ENCODE results near the gene FAM9B. TPM values are rescaled to one million over a fixed set of nuclear protein-coding genes. Genes with fewer than 3 reads are reported as not detected.
A peak's percentile ranks its signal among the peaks of the same experiment; 100 is the strongest.

Gene FAM9B
- total RNA-seq, 2 donors from 2014 or later: 1.4 TPM; not detected in 1

GRCh38 chrX:9069573-9069972 is 35.6 kb upstream of the FAM9B start:
- Histone ChIP-seq H3K9me3 (no peaks in the 10 kb centered on the region), H3K27ac (no peak overlapping the region), H3K4me3 (no peak overlapping the region), H3K36me3 (no peaks in the 10 kb centered on the region), H3K4me1 (replicated peaks) (no peaks in the 10 kb centered on the region), H3K27me3 (replicated peaks; ENCODE audit: insufficient read depth) (no peaks in the 10 kb centered on the region)
- intact Hi-C loops (cut with DNase I): no loop called here
- WGBS: 84% methylated on average over 5 of the region's 5 CpGs
- DNase-seq (ENCODE audit: low spot score): no peak
- no peak for TF ChIP-seq POLR2AphosphoS5 (IDR thresholded peaks at IDR 0.05)
- TF ChIP-seq POLR2A (IDR thresholded peaks at IDR 0.05): no peak
- no peak for TF ChIP-seq CTCF (IDR thresholded peaks at IDR 0.05)

GRCh38 chrX:9064694-9065093 is 30.8 kb upstream of the FAM9B start:
- no peaks in the 10 kb centered on the region for H3K4me1 ChIP-seq (replicated peaks)
- intact Hi-C loops (cut with DNase I): no loop called here
- no peak for DNase-seq (ENCODE audit: low spot score)

GRCh38 chrX:9062641-9063040 is 28.7 kb upstream of the FAM9B start:
- Histone ChIP-seq H3K9me3 (no peaks in the 10 kb centered on the region), H3K27me3 (replicated peaks; ENCODE audit: insufficient read depth) (no peaks in the 10 kb centered on the region), H3K4me1 (replicated peaks) (no peaks in the 10 kb centered on the region), H3K27ac (no peak overlapping the region), H3K36me3 (no peaks in the 10 kb centered on the region), H3K4me3 (no peak overlapping the region)
- WGBS: 43% methylated on average over 3 of the region's 3 CpGs
- intact Hi-C loops (cut with DNase I): no loop called here
- no peak for TF ChIP-seq POLR2AphosphoS5 (IDR thresholded peaks at IDR 0.05)
- no peak for TF ChIP-seq CTCF (IDR thresholded peaks at IDR 0.05)
- TF ChIP-seq POLR2A (IDR thresholded peaks at IDR 0.05): no peak
- DNase-seq (ENCODE audit: low spot score): peak; percentile 4

More at GRCh38 chrX:9064694-9065093, 30.8 kb upstream of the FAM9B start:
- no peak for TF ChIP-seq CTCF (IDR thresholded peaks at IDR 0.05)
- TF ChIP-seq POLR2A (IDR thresholded peaks at IDR 0.05): no peak
- no peak for TF ChIP-seq POLR2AphosphoS5 (IDR thresholded peaks at IDR 0.05)
- Histone ChIP-seq H3K27me3 (replicated peaks; ENCODE audit: insufficient read depth) (no peaks in the 10 kb centered on the region), H3K4me3 (no peak overlapping the region), H3K36me3 (no peaks in the 10 kb centered on the region), H3K9me3 (no peaks in the 10 kb centered on the region), H3K27ac (no peak overlapping the region)

GRCh38 chrX:9055354-9055753 is 21.4 kb upstream of the FAM9B start:
- Histone ChIP-seq H3K9me3 (no peaks in the 10 kb centered on the region), H3K27ac (no peak overlapping the region), H3K4me1 (replicated peaks) (no peaks in the 10 kb centered on the region), H3K4me3 (no peak overlapping the region), H3K36me3 (no peaks in the 10 kb centered on the region), H3K27me3 (replicated peaks; ENCODE audit: insufficient read depth) (no peaks in the 10 kb centered on the region)
- WGBS: 69% methylated on average over 2 of the region's 2 CpGs
- no peak for DNase-seq (ENCODE audit: low spot score)
- intact Hi-C loops (cut with DNase I): no loop called here
- TF ChIP-seq POLR2AphosphoS5 (IDR thresholded peaks at IDR 0.05) (no peak), CTCF (IDR thresholded peaks at IDR 0.05) (no peak), POLR2A (IDR thresholded peaks at IDR 0.05) (no peak)

GRCh38 chrX:9052081-9052480 is 18.2 kb upstream of the FAM9B start:
- H3K36me3 ChIP-seq: no peaks in the 10 kb centered on the region
- intact Hi-C loops (cut with DNase I): no loop called here
- no peaks in the 10 kb centered on the region for H3K4me1 ChIP-seq (replicated peaks)
- H3K4me3 ChIP-seq: no peak overlapping the region
- no peak for DNase-seq (ENCODE audit: low spot score)
- 92% methylated on average over 3 of the region's 3 CpGs for WGBS
- no peak overlapping the region for H3K27ac ChIP-seq
- H3K9me3 ChIP-seq: no peaks in the 10 kb centered on the region
- no peaks in the 10 kb centered on the region for H3K27me3 ChIP-seq (replicated peaks; ENCODE audit: insufficient read depth)
- TF ChIP-seq POLR2A (IDR thresholded peaks at IDR 0.05): no peak
- no peak for TF ChIP-seq POLR2AphosphoS5 (IDR thresholded peaks at IDR 0.05)
- no peak for TF ChIP-seq CTCF (IDR thresholded peaks at IDR 0.05)

Data from prostate gland (tissue), 2 donors.